Measurements from ENCODE around the gene ST3GAL3. TPM values are rescaled to one million over a fixed set of nuclear protein-coding genes. Genes with fewer than 3 reads are reported as not detected.

The ST3GAL3 gene
- total and polyA plus RNA-seq, 2 experiments from 2014 or later: 4.5 to 7.0 TPM

GRCh38 chr1:43832255-43832654, 124.9 kb downstream of the ST3GAL3 start:
- H3K27me3 ChIP-seq (ENCODE audit: insufficient read depth): no peaks in the 10 kb centered on the region
- no peak overlapping the region for H2AFZ ChIP-seq
- ATAC-seq (no peak), DNase-seq (ENCODE audit: low spot score) (no peak)
- no peaks in the 10 kb centered on the region for H3F3A ChIP-seq (replicated peaks; ENCODE audit: low read depth)
- H3K27me3 Mint-ChIP-seq (ENCODE audit: insufficient read depth, low read depth, poor library complexity): peaks cover 10% of the 10 kb centered on the region
- H3K27ac ChIP-seq (ENCODE audit: low read depth): no peak overlapping the region
- H3K9me3 Mint-ChIP-seq: no peaks in the 10 kb centered on the region
- no peak for TF ChIP-seq POLR2AphosphoS5 (IDR thresholded peaks at IDR 0.05; ENCODE audit: low read depth)
- no peak for TF ChIP-seq STAT1 (IDR thresholded peaks at IDR 0.05; ENCODE audit: unreplicated experiment)
- no peak for TF ChIP-seq CREB1 (CRISPR knock-in tag; IDR thresholded peaks at IDR 0.05; ENCODE audit: low read depth)
- TF ChIP-seq EZH2 (IDR thresholded peaks at IDR 0.05; ENCODE audit: low read depth, unreplicated experiment): no peak
- TF ChIP-seq ZNF331 (CRISPR knock-in tag; IDR thresholded peaks at IDR 0.05; ENCODE audit: low read depth): no peak
- TF ChIP-seq, protein P1, sequence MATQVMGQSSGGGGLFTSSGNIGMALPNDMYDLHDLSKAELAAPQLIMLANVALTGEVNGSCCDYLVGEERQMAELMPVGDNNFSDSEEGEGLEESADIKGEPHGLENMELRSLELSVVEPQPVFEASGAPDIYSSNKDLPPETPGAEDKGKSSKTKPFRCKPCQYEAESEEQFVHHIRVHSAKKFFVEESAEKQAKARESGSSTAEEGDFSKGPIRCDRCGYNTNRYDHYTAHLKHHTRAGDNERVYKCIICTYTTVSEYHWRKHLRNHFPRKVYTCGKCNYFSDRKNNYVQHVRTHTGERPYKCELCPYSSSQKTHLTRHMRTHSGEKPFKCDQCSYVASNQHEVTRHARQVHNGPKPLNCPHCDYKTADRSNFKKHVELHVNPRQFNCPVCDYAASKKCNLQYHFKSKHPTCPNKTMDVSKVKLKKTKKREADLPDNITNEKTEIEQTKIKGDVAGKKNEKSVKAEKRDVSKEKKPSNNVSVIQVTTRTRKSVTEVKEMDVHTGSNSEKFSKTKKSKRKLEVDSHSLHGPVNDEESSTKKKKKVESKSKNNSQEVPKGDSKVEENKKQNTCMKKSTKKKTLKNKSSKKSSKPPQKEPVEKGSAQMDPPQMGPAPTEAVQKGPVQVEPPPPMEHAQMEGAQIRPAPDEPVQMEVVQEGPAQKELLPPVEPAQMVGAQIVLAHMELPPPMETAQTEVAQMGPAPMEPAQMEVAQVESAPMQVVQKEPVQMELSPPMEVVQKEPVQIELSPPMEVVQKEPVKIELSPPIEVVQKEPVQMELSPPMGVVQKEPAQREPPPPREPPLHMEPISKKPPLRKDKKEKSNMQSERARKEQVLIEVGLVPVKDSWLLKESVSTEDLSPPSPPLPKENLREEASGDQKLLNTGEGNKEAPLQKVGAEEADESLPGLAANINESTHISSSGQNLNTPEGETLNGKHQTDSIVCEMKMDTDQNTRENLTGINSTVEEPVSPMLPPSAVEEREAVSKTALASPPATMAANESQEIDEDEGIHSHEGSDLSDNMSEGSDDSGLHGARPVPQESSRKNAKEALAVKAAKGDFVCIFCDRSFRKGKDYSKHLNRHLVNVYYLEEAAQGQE (IDR thresholded peaks at IDR 0.05; ENCODE audit: unreplicated experiment): no peak
- no peak for TF ChIP-seq NANOG (IDR thresholded peaks at IDR 0.05; ENCODE audit: borderline replicate concordance)
- TF ChIP-seq JUNB (IDR thresholded peaks at IDR 0.05; ENCODE audit: unreplicated experiment): no peak
- TF ChIP-seq, protein P2, sequence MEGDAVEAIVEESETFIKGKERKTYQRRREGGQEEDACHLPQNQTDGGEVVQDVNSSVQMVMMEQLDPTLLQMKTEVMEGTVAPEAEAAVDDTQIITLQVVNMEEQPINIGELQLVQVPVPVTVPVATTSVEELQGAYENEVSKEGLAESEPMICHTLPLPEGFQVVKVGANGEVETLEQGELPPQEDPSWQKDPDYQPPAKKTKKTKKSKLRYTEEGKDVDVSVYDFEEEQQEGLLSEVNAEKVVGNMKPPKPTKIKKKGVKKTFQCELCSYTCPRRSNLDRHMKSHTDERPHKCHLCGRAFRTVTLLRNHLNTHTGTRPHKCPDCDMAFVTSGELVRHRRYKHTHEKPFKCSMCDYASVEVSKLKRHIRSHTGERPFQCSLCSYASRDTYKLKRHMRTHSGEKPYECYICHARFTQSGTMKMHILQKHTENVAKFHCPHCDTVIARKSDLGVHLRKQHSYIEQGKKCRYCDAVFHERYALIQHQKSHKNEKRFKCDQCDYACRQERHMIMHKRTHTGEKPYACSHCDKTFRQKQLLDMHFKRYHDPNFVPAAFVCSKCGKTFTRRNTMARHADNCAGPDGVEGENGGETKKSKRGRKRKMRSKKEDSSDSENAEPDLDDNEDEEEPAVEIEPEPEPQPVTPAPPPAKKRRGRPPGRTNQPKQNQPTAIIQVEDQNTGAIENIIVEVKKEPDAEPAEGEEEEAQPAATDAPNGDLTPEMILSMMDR (conservative IDR thresholded peaks at IDR 0.05; ENCODE audit: low read depth in 2 of 2): no peak
- no peak for TF ChIP-seq ZNF114 (CRISPR knock-in tag; IDR thresholded peaks at IDR 0.05)
- no peak for TF ChIP-seq EZH2phosphoT487 (IDR thresholded peaks at IDR 0.05; ENCODE audit: unreplicated experiment)
- TF ChIP-seq, protein P3, sequence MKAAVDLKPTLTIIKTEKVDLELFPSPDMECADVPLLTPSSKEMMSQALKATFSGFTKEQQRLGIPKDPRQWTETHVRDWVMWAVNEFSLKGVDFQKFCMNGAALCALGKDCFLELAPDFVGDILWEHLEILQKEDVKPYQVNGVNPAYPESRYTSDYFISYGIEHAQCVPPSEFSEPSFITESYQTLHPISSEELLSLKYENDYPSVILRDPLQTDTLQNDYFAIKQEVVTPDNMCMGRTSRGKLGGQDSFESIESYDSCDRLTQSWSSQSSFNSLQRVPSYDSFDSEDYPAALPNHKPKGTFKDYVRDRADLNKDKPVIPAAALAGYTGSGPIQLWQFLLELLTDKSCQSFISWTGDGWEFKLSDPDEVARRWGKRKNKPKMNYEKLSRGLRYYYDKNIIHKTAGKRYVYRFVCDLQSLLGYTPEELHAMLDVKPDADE (IDR thresholded peaks at IDR 0.05): no peak
- TF ChIP-seq, protein P4, sequence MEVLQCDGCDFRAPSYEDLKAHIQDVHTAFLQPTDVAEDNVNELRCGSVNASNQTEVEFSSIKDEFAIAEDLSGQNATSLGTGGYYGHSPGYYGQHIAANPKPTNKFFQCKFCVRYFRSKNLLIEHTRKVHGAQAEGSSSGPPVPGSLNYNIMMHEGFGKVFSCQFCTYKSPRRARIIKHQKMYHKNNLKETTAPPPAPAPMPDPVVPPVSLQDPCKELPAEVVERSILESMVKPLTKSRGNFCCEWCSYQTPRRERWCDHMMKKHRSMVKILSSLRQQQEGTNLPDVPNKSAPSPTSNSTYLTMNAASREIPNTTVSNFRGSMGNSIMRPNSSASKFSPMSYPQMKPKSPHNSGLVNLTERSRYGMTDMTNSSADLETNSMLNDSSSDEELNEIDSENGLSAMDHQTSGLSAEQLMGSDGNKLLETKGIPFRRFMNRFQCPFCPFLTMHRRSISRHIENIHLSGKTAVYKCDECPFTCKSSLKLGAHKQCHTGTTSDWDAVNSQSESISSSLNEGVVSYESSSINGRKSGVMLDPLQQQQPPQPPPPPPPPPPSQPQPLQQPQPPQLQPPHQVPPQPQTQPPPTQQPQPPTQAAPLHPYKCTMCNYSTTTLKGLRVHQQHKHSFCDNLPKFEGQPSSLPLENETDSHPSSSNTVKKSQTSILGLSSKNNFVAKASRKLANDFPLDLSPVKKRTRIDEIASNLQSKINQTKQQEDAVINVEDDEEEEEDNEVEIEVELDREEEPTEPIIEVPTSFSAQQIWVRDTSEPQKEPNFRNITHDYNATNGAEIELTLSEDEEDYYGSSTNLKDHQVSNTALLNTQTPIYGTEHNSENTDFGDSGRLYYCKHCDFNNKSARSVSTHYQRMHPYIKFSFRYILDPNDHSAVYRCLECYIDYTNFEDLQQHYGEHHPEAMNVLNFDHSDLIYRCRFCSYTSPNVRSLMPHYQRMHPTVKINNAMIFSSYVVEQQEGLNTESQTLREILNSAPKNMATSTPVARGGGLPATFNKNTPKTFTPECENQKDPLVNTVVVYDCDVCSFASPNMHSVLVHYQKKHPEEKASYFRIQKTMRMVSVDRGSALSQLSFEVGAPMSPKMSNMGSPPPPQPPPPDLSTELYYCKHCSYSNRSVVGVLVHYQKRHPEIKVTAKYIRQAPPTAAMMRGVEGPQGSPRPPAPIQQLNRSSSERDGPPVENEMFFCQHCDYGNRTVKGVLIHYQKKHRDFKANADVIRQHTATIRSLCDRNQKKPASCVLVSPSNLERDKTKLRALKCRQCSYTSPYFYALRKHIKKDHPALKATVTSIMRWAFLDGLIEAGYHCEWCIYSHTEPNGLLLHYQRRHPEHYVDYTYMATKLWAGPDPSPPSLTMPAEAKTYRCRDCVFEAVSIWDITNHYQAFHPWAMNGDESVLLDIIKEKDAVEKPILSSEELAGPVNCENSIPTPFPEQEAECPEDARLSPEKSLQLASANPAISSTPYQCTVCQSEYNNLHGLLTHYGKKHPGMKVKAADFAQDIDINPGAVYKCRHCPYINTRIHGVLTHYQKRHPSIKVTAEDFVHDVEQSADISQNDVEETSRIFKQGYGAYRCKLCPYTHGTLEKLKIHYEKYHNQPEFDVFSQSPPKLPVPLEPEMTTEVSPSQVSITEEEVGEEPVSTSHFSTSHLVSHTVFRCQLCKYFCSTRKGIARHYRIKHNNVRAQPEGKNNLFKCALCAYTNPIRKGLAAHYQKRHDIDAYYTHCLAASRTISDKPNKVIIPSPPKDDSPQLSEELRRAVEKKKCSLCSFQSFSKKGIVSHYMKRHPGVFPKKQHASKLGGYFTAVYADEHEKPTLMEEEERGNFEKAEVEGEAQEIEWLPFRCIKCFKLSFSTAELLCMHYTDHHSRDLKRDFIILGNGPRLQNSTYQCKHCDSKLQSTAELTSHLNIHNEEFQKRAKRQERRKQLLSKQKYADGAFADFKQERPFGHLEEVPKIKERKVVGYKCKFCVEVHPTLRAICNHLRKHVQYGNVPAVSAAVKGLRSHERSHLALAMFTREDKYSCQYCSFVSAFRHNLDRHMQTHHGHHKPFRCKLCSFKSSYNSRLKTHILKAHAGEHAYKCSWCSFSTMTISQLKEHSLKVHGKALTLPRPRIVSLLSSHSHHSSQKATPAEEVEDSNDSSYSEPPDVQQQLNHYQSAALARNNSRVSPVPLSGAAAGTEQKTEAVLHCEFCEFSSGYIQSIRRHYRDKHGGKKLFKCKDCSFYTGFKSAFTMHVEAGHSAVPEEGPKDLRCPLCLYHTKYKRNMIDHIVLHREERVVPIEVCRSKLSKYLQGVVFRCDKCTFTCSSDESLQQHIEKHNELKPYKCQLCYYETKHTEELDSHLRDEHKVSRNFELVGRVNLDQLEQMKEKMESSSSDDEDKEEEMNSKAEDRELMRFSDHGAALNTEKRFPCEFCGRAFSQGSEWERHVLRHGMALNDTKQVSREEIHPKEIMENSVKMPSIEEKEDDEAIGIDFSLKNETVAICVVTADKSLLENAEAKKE (CRISPR knock-in tag; IDR thresholded peaks at IDR 0.05): no peak
- H3K36me3 Mint-ChIP-seq (ENCODE audit: low read depth): peaks cover 3% of the 10 kb centered on the region; the same call in 1 of the 3 replicates
- no peak overlapping the region for H3K4me3 Mint-ChIP-seq
- peaks cover 46% of the 10 kb centered on the region for H3K4me1 Mint-ChIP-seq
- H3K9me2 ChIP-seq (ENCODE audit: insufficient read depth): 0 out of 2 replicates have a peak, but pooled peaks cover 3% of the 10 kb centered on the region
- no peak overlapping the region for H3K27ac Mint-ChIP-seq
- H4K20me1 ChIP-seq (replicated peaks; ENCODE audit: insufficient read depth): no peaks in the 10 kb centered on the region
- H3K79me2 ChIP-seq (replicated peaks; ENCODE audit: insufficient read depth): no peaks in the 10 kb centered on the region
- peaks cover 32% of the 10 kb centered on the region for H3K4me1 ChIP-seq (ENCODE audit: insufficient read depth)
- no peaks in the 10 kb centered on the region for H3K36me3 ChIP-seq (ENCODE audit: insufficient read depth)
- no peak overlapping the region for H3K4me2 ChIP-seq
- no peak overlapping the region for H3K4me3 ChIP-seq

Measured in GM23338 (cell line).